Neural progenitor cell (in vitro differentiated cells): ENCODE data around the gene FMO4. TPM values are rescaled to one million over a fixed set of nuclear protein-coding genes. Genes with fewer than 3 reads are reported as not detected.

ENCODE experiments used
- DNase-seq: peaks from one replicate; pipeline ENCODE4 v3.0.0-alpha.2; 2016; ENCODE audit warnings: low spot score
- H2AFZ ChIP-seq: fragments of 200-600 bp; sonication (generic); replicated peaks from 2 replicates; pipeline ENCODE4 v1.6.1; 2016; ENCODE audit warnings: antibody characterized with exemption
- H3F3A ChIP-seq: fragments of 200-600 bp; sonication (generic); 2 replicates; pipeline ENCODE4 v1.6.1; 2016; ENCODE audit warnings: antibody characterized with exemption, low read depth
- H3K27ac ChIP-seq: fragments of 200-600 bp; sonication (generic); 2 replicates; pipeline ENCODE4 v1.5.1; 2016; ENCODE audit warnings: mild to moderate bottlenecking
- H3K27me3 ChIP-seq: fragments of 200-600 bp; sonication (generic); 2 replicates; pipeline ENCODE4 v1.6.1; 2016; ENCODE audit warnings: mild to moderate bottlenecking, moderate library complexity
- H3K36me3 ChIP-seq: fragments of 200-600 bp; sonication (generic); 2 replicates; pipeline ENCODE4 v1.5.1; 2016
- H3K4me1 ChIP-seq: fragments of 200-600 bp; sonication (generic); 2 replicates; pipeline ENCODE4 v1.6.1; 2016; ENCODE audit warnings: mixed run types
- H3K4me2 ChIP-seq: fragments of 200-600 bp; sonication (generic); 2 replicates; pipeline ENCODE4 v1.6.1; 2016
- H3K4me3 ChIP-seq: fragments of 200-600 bp; sonication (generic); 2 replicates; pipeline ENCODE4 v1.5.1; 2016
- H3K79me2 ChIP-seq: fragments of 200-600 bp; sonication (generic); 2 replicates; pipeline ENCODE4 v1.6.1; 2016; ENCODE audit warnings: low read depth
- H3K9ac ChIP-seq: fragments of 200-600 bp; sonication (generic); 2 replicates; pipeline ENCODE4 v1.6.1; 2016
- H3K9me3 ChIP-seq: fragments of 200-600 bp; sonication (generic); 2 replicates; pipeline ENCODE4 v1.5.1; 2016; ENCODE audit warnings: low read depth
- H4K20me1 ChIP-seq: fragments of 200-600 bp; sonication (generic); 2 replicates; pipeline ENCODE4 v1.6.1; 2016; ENCODE audit warnings: low read depth
- H3K27ac Mint-ChIP-seq: 3 replicates; pipeline ENCODE4 v1.8.0; 2021; ENCODE audit warnings: mixed read lengths
- H3K27me3 Mint-ChIP-seq: 2 replicates; pipeline ENCODE4 v1.8.0; 2022; ENCODE audit warnings: low read depth, mild to moderate bottlenecking, inconsistent platforms, moderate library complexity, mixed read lengths; ENCODE audit not compliant: insufficient read depth
- H3K36me3 Mint-ChIP-seq: 3 replicates; pipeline ENCODE4 v1.8.0; 2021; ENCODE audit warnings: mixed read lengths
- H3K4me1 Mint-ChIP-seq: 3 replicates; pipeline ENCODE4 v1.8.0; 2021; ENCODE audit warnings: mixed read lengths
- H3K4me3 Mint-ChIP-seq: 3 replicates; pipeline ENCODE4 v1.8.0; 2021; ENCODE audit warnings: mild to moderate bottlenecking, moderate library complexity, mixed read lengths
- H3K9me3 Mint-ChIP-seq: 3 replicates; pipeline ENCODE4 v1.8.0; 2020; ENCODE audit warnings: mixed read lengths
- EZH2 ChIP-seq: fragments of 200-600 bp; sonication (generic); IDR thresholded peaks from 2 replicates; pipeline ENCODE4 v1.6.1; 2017; ENCODE audit warnings: antibody characterized with exemption, mild to moderate bottlenecking, moderate library complexity
- EZH2phosphoT487 ChIP-seq: fragments of 200-600 bp; sonication (generic); IDR thresholded peaks from 2 replicates; pipeline ENCODE4 v1.6.1; 2017; ENCODE audit warnings: antibody characterized with exemption
- total RNA-seq: library from RNA; depleted of rRNA; stranded (reverse); fragments of >200 nt; gene quantifications from 2 replicates; pipeline ENCODE4 v1.2.3, GENCODE V29; 2015; ENCODE audit warnings: low replicate concordance
- TF ChIP-seq, protein P1 (sequence below): fragments of 200-600 bp; sonication (generic); IDR thresholded peaks from 2 replicates; pipeline ENCODE4 v1.5.1; 2017; ENCODE audit warnings: antibody characterized with exemption, mild to moderate bottlenecking

Gene FMO4
- total RNA-seq, 1 donor from 2014 or later, result 8.3 TPM

DNA sequence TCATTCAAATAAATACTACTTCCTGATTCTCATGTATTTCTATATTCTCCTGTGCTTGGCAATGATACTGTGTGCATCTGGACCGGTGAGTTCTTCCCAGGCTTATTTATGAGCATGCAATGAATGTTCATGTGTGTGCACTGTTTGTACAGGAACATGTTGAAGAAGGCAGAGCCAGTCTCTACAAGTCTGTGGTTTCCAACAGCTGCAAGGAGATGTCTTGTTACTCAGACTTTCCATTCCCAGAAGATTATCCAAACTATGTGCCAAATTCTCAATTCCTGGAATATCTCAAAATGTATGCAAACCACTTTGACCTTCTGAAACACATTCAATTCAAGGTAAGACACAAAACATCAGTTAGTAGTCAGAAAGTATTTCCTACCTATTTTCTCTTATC, 46.6 kb upstream of the FMO4 start:
- no peaks in the 10 kb centered on the region for H3K27me3 ChIP-seq
- Mint-ChIP-seq H3K27me3 (no peaks in the 10 kb centered on the region), H3K27ac (no peak overlapping the region)

DNA sequence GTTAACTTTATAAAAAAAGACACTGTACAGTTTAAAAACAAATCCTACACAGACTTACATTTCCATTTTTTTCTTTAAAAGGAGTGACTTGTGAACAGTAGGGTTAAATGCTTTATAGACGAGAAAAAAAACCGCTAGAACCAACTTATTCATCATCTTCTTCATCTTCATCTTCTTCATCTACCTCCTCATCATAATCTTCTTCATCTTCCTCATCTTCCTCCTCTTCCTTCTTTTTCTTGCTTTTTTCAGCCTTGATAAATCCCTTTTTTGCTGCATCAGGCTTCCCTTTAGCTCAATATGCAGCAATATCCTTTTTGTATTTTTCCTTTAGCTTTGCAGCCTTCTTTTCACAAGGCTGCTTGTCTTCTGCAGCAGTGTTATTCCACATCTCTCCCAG, 43.2 kb upstream of the FMO4 start:
- H3K36me3 ChIP-seq, result no peaks in the 10 kb centered on the region
- H3K79me2 ChIP-seq, result no peaks in the 10 kb centered on the region
- peaks cover 2% of the 10 kb centered on the region for H3K9me3 Mint-ChIP-seq
- no peaks in the 10 kb centered on the region for H3K27me3 Mint-ChIP-seq
- H3K9ac ChIP-seq, result no peak overlapping the region
- H3F3A ChIP-seq, result no peaks in the 10 kb centered on the region
- H3K27me3 ChIP-seq, result no peaks in the 10 kb centered on the region
- no peak overlapping the region for H3K4me3 ChIP-seq
- no peaks in the 10 kb centered on the region for H3K9me3 ChIP-seq
- no peak overlapping the region for H3K4me3 Mint-ChIP-seq
- DNase-seq, result no peak
- H3K4me1 ChIP-seq, result no peaks in the 10 kb centered on the region
- TF ChIP-seq EZH2phosphoT487 (no peak), EZH2 (no peak)
- TF ChIP-seq, protein P1, sequence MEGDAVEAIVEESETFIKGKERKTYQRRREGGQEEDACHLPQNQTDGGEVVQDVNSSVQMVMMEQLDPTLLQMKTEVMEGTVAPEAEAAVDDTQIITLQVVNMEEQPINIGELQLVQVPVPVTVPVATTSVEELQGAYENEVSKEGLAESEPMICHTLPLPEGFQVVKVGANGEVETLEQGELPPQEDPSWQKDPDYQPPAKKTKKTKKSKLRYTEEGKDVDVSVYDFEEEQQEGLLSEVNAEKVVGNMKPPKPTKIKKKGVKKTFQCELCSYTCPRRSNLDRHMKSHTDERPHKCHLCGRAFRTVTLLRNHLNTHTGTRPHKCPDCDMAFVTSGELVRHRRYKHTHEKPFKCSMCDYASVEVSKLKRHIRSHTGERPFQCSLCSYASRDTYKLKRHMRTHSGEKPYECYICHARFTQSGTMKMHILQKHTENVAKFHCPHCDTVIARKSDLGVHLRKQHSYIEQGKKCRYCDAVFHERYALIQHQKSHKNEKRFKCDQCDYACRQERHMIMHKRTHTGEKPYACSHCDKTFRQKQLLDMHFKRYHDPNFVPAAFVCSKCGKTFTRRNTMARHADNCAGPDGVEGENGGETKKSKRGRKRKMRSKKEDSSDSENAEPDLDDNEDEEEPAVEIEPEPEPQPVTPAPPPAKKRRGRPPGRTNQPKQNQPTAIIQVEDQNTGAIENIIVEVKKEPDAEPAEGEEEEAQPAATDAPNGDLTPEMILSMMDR, result no peak
- no peak overlapping the region for H2AFZ ChIP-seq
- no peak overlapping the region for H3K27ac Mint-ChIP-seq
- H3K27ac ChIP-seq, result no peak overlapping the region
- H3K4me2 ChIP-seq, result no peak overlapping the region
- H3K36me3 Mint-ChIP-seq, result no peaks in the 10 kb centered on the region
- no peaks in the 10 kb centered on the region for H4K20me1 ChIP-seq
- no peaks in the 10 kb centered on the region for H3K4me1 Mint-ChIP-seq

More for the DNA sequence above, 46.6 kb upstream of the FMO4 start:
- Histone ChIP-seq H3K79me2 (no peaks in the 10 kb centered on the region), H4K20me1 (no peaks in the 10 kb centered on the region), H3K27ac (no peak overlapping the region), H3K9ac (no peak overlapping the region), H3K4me2 (no peak overlapping the region), H3F3A (no peaks in the 10 kb centered on the region), H3K4me1 (no peaks in the 10 kb centered on the region), H2AFZ (no peak overlapping the region), H3K36me3 (no peaks in the 10 kb centered on the region), H3K4me3 (no peak overlapping the region), H3K9me3 (no peaks in the 10 kb centered on the region)
- peaks cover 2% of the 10 kb centered on the region for H3K4me1 Mint-ChIP-seq
- H3K36me3 Mint-ChIP-seq, result no peaks in the 10 kb centered on the region
- DNase-seq, result no peak
- TF ChIP-seq EZH2phosphoT487 (no peak), EZH2 (no peak)
- TF ChIP-seq, protein P1, result no peak
- peaks cover 2% of the 10 kb centered on the region for H3K9me3 Mint-ChIP-seq
- H3K4me3 Mint-ChIP-seq, result no peak overlapping the region

GRCh38 chr1:171277534-171277933, 36.4 kb upstream of the FMO4 start:
- Histone ChIP-seq H3K79me2 (no peaks in the 10 kb centered on the region), H3K4me2 (no peak overlapping the region), H3K4me1 (peaks cover 8% of the 10 kb centered on the region), H3F3A (no peaks in the 10 kb centered on the region), H3K27ac (no peak overlapping the region), H3K9me3 (no peaks in the 10 kb centered on the region), H3K36me3 (no peaks in the 10 kb centered on the region), H3K4me3 (no peak overlapping the region), H4K20me1 (no peaks in the 10 kb centered on the region), H2AFZ (no peak overlapping the region), H3K27me3 (no peaks in the 10 kb centered on the region), H3K9ac (no peak overlapping the region)
- no peaks in the 10 kb centered on the region for H3K36me3 Mint-ChIP-seq
- no peak overlapping the region for H3K4me3 Mint-ChIP-seq
- TF ChIP-seq EZH2, result no peak
- no peak for TF ChIP-seq EZH2phosphoT487
- TF ChIP-seq, protein P1, result no peak
- DNase-seq, result no peak
- H3K27ac Mint-ChIP-seq, result no peak overlapping the region
- H3K9me3 Mint-ChIP-seq, result no peaks in the 10 kb centered on the region
- H3K27me3 Mint-ChIP-seq, result peaks cover 2% of the 10 kb centered on the region
- H3K4me1 Mint-ChIP-seq, result no peaks in the 10 kb centered on the region
